Astrocyte (in vitro differentiated cells and primary cell): ENCODE data around the gene RELB. TPM values are rescaled to one million over a fixed set of nuclear protein-coding genes. Genes with fewer than 3 reads are reported as not detected.
A peak's percentile ranks its signal among the peaks of the same experiment; 100 is the strongest.

ENCODE experiments used
- DNase-seq: peaks from one replicate; pipeline ENCODE4 v3.0.0-alpha.2; 2010; ENCODE audit warnings: low read depth
- FAIRE-seq: peaks from 2 replicates; lab custom pipeline; 2011; peaks lifted over from hg19 to GRCh38; lab: Jason Lieb, UNC
- H2AFZ ChIP-seq: 2 replicates; pipeline ENCODE4 v1.6.0; 2012; ENCODE audit warnings: low read depth, low read length, inconsistent platforms
- H3K27ac ChIP-seq: 2 replicates; pipeline ENCODE4 v1.5.1; 2011; ENCODE audit warnings: low read depth, low read length, inconsistent platforms
- H3K27me3 ChIP-seq: 2 replicates; pipeline ENCODE4 v1.6.0; 2011; ENCODE audit warnings: low read length, inconsistent platforms; ENCODE audit not compliant: insufficient read depth
- H3K36me3 ChIP-seq: 2 replicates; pipeline ENCODE4 v1.5.1; 2011; ENCODE audit warnings: low read length, inconsistent platforms; ENCODE audit not compliant: insufficient read depth
- H3K4me1 ChIP-seq: 2 replicates; pipeline ENCODE4 v1.5.1; 2011; ENCODE audit warnings: low read length, inconsistent platforms; ENCODE audit not compliant: insufficient read depth
- H3K4me2 ChIP-seq: 2 replicates; pipeline ENCODE4 v1.6.0; 2012; ENCODE audit warnings: low read length, inconsistent platforms
- H3K4me3 ChIP-seq: 2 replicates; pipeline ENCODE4 v1.5.1; 2011; ENCODE audit warnings: low read depth, mild to moderate bottlenecking, low read length, inconsistent platforms; ENCODE audit not compliant: insufficient read depth
- H3K79me2 ChIP-seq: 2 replicates; pipeline ENCODE4 v1.6.0; 2012; ENCODE audit warnings: mild to moderate bottlenecking, low read length, inconsistent platforms; ENCODE audit not compliant: insufficient read depth
- H3K9ac ChIP-seq: 2 replicates; pipeline ENCODE4 v1.6.0; 2012; ENCODE audit warnings: mild to moderate bottlenecking, low read length, inconsistent platforms
- H3K9me3 ChIP-seq: 2 replicates; pipeline ENCODE4 v1.5.1; 2012; ENCODE audit warnings: low read depth, mild to moderate bottlenecking, low read length, inconsistent platforms; ENCODE audit not compliant: insufficient read depth
- H4K20me1 ChIP-seq: 2 replicates; pipeline ENCODE4 v1.6.0; 2012; ENCODE audit warnings: low read length, inconsistent platforms; ENCODE audit not compliant: insufficient read depth
- H3K27ac Mint-ChIP-seq: one replicate; pipeline ENCODE4 v1.8.0; 2021; ENCODE audit warnings: mild to moderate bottlenecking, mixed read lengths; ENCODE audit not compliant: unreplicated experiment
- H3K27me3 Mint-ChIP-seq: one replicate; pipeline ENCODE4 v1.8.0; 2021; ENCODE audit warnings: low read depth, mixed read lengths; ENCODE audit not compliant: unreplicated experiment
- H3K36me3 Mint-ChIP-seq: one replicate; pipeline ENCODE4 v1.8.0; 2021; ENCODE audit warnings: low read depth, mixed read lengths; ENCODE audit not compliant: unreplicated experiment
- H3K4me1 Mint-ChIP-seq: one replicate; pipeline ENCODE4 v1.8.0; 2021; ENCODE audit warnings: low read depth, mixed read lengths; ENCODE audit not compliant: unreplicated experiment
- H3K4me3 Mint-ChIP-seq: one replicate; pipeline ENCODE4 v1.8.0; 2021; ENCODE audit warnings: mild to moderate bottlenecking, moderate library complexity, mixed read lengths; ENCODE audit not compliant: unreplicated experiment
- H3K9me3 Mint-ChIP-seq: one replicate; pipeline ENCODE4 v1.8.0; 2021; ENCODE audit warnings: mild to moderate bottlenecking, mixed read lengths; ENCODE audit not compliant: unreplicated experiment
- CTCF ChIP-seq: IDR thresholded peaks from 2 replicates; pipeline ENCODE4 v1.5.1; 2011; ENCODE audit warnings: low read depth, mild to moderate bottlenecking, inconsistent platforms, low read length, moderate library complexity; ENCODE audit not compliant: insufficient read depth
- EZH2 ChIP-seq: IDR thresholded peaks from 2 replicates; pipeline ENCODE4 v1.6.1; 2012; ENCODE audit warnings: mild to moderate bottlenecking, low read length, inconsistent platforms; ENCODE audit not compliant: insufficient read depth
- total RNA-seq: library from RNA; stranded (reverse); gene quantifications from 2 replicates; pipeline ENCODE4 v1.2.1, GENCODE V29; 2021

Gene RELB
- total RNA-seq, 1 donor from 2014 or later: 14.0 TPM

DNA sequence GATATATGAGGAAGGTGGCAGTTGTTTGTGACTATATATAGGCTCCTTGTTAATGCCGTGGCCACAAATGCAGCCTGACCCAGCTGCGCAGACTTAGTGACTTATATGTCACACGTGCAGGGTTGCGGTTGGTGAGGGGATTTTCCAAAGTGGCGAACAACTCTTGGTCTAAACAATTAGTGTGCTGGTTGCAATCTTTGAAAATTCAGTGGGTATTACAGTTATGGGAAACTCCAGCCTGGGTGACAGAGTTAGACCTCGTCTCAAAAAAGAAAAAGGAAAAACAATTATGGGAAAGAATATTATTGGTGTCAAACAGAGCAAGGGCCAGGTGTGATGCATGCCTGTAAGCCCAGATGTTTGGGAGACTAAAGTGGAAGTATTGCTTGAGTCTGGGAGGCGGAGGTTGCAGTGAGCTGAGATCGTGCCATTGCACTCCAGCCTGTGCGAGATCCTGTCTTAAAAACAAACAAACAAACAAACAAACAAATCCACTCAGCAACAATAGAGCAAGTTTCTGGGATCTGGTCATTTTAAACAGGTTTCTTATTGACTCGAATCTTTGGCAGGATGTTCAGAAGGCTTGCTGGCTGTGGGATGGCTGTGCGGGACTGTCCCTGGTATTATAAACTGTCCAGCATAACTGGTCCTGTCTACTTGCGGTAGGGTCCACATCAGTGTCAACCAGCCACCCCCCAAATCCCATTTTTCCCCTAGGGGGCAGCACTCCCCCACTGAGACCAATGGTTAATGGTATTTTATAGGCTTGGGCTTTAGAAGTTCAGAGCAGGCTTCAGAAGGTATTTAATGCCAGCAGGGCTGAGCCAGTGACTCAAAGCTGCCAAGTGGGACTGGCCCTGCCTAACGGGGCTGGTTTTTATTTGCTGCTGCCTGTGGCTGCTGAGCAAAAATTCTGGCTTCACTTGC is 15.4 kb downstream of the RELB start:
- Mint-ChIP-seq H3K27ac (no peak overlapping the region), H3K27me3 (no peaks in the 10 kb centered on the region), H3K36me3 (no peaks in the 10 kb centered on the region), H3K9me3 (no peaks in the 10 kb centered on the region), H3K4me1 (no peaks in the 10 kb centered on the region), H3K4me3 (no peak overlapping the region)
- TF ChIP-seq EZH2 (no peak), CTCF (peak; percentile 64)
- Histone ChIP-seq H3K9ac (no peak overlapping the region), H4K20me1 (peaks cover 11% of the 10 kb centered on the region), H2AFZ (no peak overlapping the region), H3K27me3 (no peaks in the 10 kb centered on the region), H3K4me1 (no peaks in the 10 kb centered on the region), H3K79me2 (no peaks in the 10 kb centered on the region), H3K4me3 (no peak overlapping the region), H3K27ac (no peak overlapping the region), H3K36me3 (peaks cover 2% of the 10 kb centered on the region), H3K4me2 (no peak overlapping the region), H3K9me3 (no peaks in the 10 kb centered on the region)
- FAIRE-seq: no peak
- DNase-seq: peak; percentile 55

- Histone ChIP-seq H4K20me1 (peaks cover 11% of the 10 kb centered on the region), H3K9me3 (no peaks in the 10 kb centered on the region), H3K27ac (no peak overlapping the region), H3K4me3 (no peak overlapping the region), H2AFZ (no peak overlapping the region), H3K4me1 (no peaks in the 10 kb centered on the region), H3K79me2 (no peaks in the 10 kb centered on the region), H3K36me3 (peaks cover 2% of the 10 kb centered on the region), H3K9ac (no peak overlapping the region), H3K27me3 (no peaks in the 10 kb centered on the region), H3K4me2 (no peak overlapping the region)
- Mint-ChIP-seq H3K36me3 (no peaks in the 10 kb centered on the region), H3K27me3 (no peaks in the 10 kb centered on the region), H3K27ac (no peak overlapping the region), H3K4me1 (no peaks in the 10 kb centered on the region), H3K9me3 (no peaks in the 10 kb centered on the region), H3K4me3 (no peak overlapping the region)
- no peak for FAIRE-seq
- DNase-seq: no peak
- no peak for TF ChIP-seq CTCF
- no peak for TF ChIP-seq EZH2
Measured at GRCh38 chr19:45019187-45019586, 17.9 kb downstream of the RELB start.

GRCh38 chr19:45020071-45020470 is 18.8 kb downstream of the RELB start:
- no peak overlapping the region for H3K4me3 Mint-ChIP-seq
- no peaks in the 10 kb centered on the region for H3K4me1 Mint-ChIP-seq

More at GRCh38 chr19:45020071-45020470, 18.8 kb downstream of the RELB start:
- H3K4me2 ChIP-seq: no peak overlapping the region
- no peak overlapping the region for H3K27ac Mint-ChIP-seq
- peaks cover 2% of the 10 kb centered on the region for H3K36me3 ChIP-seq
- H3K27ac ChIP-seq: no peak overlapping the region
- no peak overlapping the region for H2AFZ ChIP-seq
- H3K79me2 ChIP-seq: no peaks in the 10 kb centered on the region
- H3K4me3 ChIP-seq: no peak overlapping the region
- H3K9me3 ChIP-seq: no peaks in the 10 kb centered on the region
- peaks cover 11% of the 10 kb centered on the region for H4K20me1 ChIP-seq
- H3K36me3 Mint-ChIP-seq: no peaks in the 10 kb centered on the region
- no peaks in the 10 kb centered on the region for H3K4me1 ChIP-seq
- H3K27me3 Mint-ChIP-seq: no peaks in the 10 kb centered on the region
- no peaks in the 10 kb centered on the region for H3K27me3 ChIP-seq
- H3K9ac ChIP-seq: no peak overlapping the region
- FAIRE-seq: no peak
- TF ChIP-seq EZH2: no peak
- no peak for TF ChIP-seq CTCF
- no peaks in the 10 kb centered on the region for H3K9me3 Mint-ChIP-seq
- no peak for DNase-seq
